ENCODE measurements around the gene CFAP91.

CFAP91 gene

DNA sequence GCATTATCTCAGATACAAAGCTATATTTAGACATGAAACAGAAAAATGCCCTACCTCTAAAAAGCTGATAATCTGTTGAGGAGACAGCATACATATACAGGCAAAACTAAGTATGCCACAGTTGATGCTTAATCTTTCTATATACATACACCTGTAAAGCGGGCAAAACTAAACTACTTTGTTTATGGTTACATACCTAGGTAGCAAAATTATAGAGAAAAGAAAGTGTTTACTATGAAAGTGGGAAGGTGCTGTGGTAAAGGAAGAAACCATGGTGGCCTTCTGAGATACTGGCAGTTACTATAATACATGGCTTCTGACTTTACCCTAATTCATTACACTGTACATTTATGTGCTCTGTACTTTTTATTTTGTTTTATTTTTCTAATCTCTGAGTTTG lies 43.1 kb downstream of the CFAP91 start:
- no peak for DNase-seq

DNA sequence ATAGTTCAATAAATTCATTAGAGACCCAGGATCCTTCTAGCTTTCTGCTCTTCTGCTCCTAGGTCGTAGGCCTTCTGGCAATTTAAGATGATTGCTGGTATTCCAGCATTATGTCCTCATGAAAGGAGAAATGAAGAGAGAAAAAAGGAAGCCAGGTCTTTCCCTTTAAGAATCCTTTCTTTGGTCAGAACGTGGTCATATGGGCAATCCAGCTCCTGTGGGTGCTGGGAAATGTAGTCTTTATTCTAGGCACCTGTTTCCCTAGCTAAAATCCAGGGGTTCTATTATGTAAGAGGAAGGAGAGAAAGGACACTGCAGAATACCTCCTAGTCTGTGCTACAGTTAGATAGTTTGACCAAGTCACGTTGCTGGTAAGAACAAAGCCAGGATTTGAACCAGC lies 43.6 kb downstream of the CFAP91 start:
- DNase-seq, result no peak

DNA sequence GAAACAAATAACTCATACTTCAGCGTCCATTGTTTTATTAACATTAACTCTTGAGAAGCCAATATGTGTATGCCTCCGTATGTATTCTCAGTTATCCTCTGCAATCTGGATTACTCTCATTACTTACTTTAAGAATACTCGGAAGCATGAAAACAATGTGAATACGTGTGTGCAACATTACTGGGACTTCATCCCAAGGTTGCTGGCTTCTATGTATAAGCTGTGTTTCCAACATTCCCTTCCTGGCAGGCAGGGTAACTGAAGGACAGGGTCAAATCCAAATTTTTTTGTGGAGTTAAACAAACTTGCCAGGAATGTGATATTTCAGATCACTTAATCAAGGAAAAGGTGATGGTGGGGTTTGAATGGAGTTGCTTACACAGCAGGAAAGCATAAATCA lies 44.5 kb downstream of the CFAP91 start:
- DNase-seq, result no peak

DNA sequence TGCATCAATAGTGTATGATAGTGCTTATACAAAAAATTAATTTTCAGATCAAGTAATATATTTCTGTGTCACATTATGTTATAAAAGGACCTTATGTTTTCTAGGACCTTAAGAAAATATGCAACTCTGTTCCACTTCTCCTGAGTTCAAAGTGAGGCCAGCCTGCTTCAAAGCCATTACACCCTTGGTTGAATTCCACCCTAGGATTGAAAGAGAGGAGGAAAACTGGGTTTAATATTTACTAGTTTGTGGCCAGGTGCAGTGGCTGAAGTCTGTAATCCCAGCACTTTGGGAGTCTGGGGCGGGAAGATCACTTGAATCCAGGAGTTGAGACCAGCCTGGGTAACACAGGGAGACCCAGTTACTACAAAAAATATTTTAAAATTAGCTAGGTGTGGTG lies 46.2 kb downstream of the CFAP91 start:
- no peak for DNase-seq

DNA sequence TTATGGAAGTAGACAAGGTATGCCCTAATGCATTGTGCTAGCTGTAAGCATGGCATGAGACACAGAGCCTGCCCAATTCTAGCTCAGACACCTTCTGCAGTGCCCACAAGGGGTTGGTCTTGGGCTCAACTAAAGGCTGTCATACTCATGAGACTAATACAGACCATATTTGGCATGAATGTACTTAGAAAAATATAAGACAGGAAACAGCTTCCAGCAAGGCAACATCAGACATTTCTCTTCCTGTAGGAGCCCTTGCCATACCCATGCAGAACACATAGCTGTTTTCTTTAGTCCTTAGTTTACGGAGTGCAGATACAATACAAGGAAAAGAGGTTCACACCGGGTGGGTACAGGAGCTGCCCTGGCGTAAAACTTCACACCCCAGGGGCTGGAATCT lies 48.6 kb downstream of the CFAP91 start:
- DNase-seq, result no peak

Data from NCI-H1105 (cell line).